K562 (cell line): ENCODE data around the gene ZNF26. TPM values are rescaled to one million over a fixed set of nuclear protein-coding genes. Genes with fewer than 3 reads are reported as not detected.

Experiments used
- ARID2 ChIP-seq: fragments of 450-650 bp; IDR thresholded peaks from 2 replicates; pipeline ENCODE4 v1.6.1; 2017; ENCODE audit warnings: antibody characterized with exemption, mild to moderate bottlenecking
- BRD9 ChIP-seq: fragments of 450-650 bp; IDR thresholded peaks from 2 replicates; pipeline ENCODE4 v1.6.1; 2018; ENCODE audit warnings: low read depth; ENCODE audit not compliant: partially characterized antibody
- CAMTA2 ChIP-seq: fragments of 250-450 bp; sonication (Bioruptor Pico); conservative IDR thresholded peaks from 2 replicates; pipeline ENCODE4 v1.5.1; 2022
- KLF16 ChIP-seq: IDR thresholded peaks from 2 replicates; pipeline ENCODE4 v1.6.1; 2016; ENCODE audit warnings: antibody characterized with exemption
- LEF1 ChIP-seq: fragments of 450-650 bp; IDR thresholded peaks from 2 replicates; pipeline ENCODE4 v1.6.1; 2016; ENCODE audit warnings: mild to moderate bottlenecking
- RB1 ChIP-seq: fragments of 450-650 bp; IDR thresholded peaks from 2 replicates; pipeline ENCODE4 v1.6.1; 2017; ENCODE audit warnings: low read depth, mild to moderate bottlenecking
- RBM25 ChIP-seq: fragments of 200-400 bp; formaldehyde crosslinking; IDR thresholded peaks from 2 replicates; pipeline ENCODE4 v1.6.1; 2018; ENCODE audit warnings: low read length, low read depth, moderate library complexity; ENCODE audit not compliant: severe bottlenecking
- ZSCAN29 ChIP-seq: fragments of 450-650 bp; IDR thresholded peaks from 2 replicates; pipeline ENCODE4 v1.6.1; 2017
- polyA plus RNA-seq, 8 experiments: library from polyadenylated mRNA; depleted of rRNA in 4 of 8; stranded (reverse) in 5 of 8; unstranded in 3 of 8; fragments of >200 nt; fragmentation: Nextera tagmentation in 2 of 8; fragmentation: Illumina TruSeq in 1 of 8; extraction: Ambion mirVana in 2 of 8; extraction: Trizol in 1 of 8; gene quantifications; 2 replicates each; pipeline versions ENCODE4 v1.2.1 to v1.2.3, GENCODE V29; 2011 to 2014; ENCODE audit warnings: inconsistent platforms in 1 of 8, missing spikeins in 1 of 8
- total RNA-seq, 7 experiments: library from RNA; depleted of rRNA in 6 of 7; stranded (reverse); fragments of >200 nt in 6 of 7; fragmentation: Illumina TruSeq in 2 of 7; extraction: Trizol in 2 of 7; gene quantifications; 2 replicates each; pipeline versions ENCODE4 v1.2.1 to v1.2.3, GENCODE V29; 2011 to 2021; ENCODE audit warnings: low replicate concordance in 1 of 7
- TF ChIP-seq, protein P1 (sequence below): IDR thresholded peaks from 2 replicates; pipeline ENCODE4 v1.6.1; 2011; ENCODE audit warnings: borderline replicate concordance, low read depth, mild to moderate bottlenecking, moderate library complexity, low read length; ENCODE audit not compliant: insufficient read depth, poor library complexity, severe bottlenecking
- TF ChIP-seq, protein P2 (sequence below): fragments of 250-450 bp; sonication (Bioruptor Pico); IDR thresholded peaks from 2 replicates; pipeline ENCODE4 v1.4.0; 2020
- TF ChIP-seq, protein P3 (sequence below), 2 experiments: fragments of 450-650 bp; conservative IDR thresholded peaks; 2 replicates each; pipeline ENCODE4 v1.6.1; 2017; ENCODE audit warnings: mild to moderate bottlenecking in 2 of 2, moderate library complexity in 2 of 2
- TF ChIP-seq, protein P4 (sequence below): sonication (generic); formaldehyde crosslinking; IDR thresholded peaks from 2 replicates; pipeline ENCODE4 v1.5.0; 2020; ENCODE audit warnings: missing genetic modification reagents
- TF ChIP-seq, protein P5 (sequence below): fragments of 200-800 bp; sonication (Bioruptor generic); IDR thresholded peaks from 2 replicates; pipeline ENCODE4 v1.6.1; 2017; ENCODE audit warnings: missing genetic modification characterization, missing compliant biosample characterization
- TF ChIP-seq, protein P6 (sequence below): sonication (generic); formaldehyde crosslinking; IDR thresholded peaks from 2 replicates; pipeline ENCODE4 v1.8.1; 2022; ENCODE audit warnings: missing genetic modification reagents

The ZNF26 gene
- total and polyA plus RNA-seq, 9 of the 15 experiments (the other 6 are each of a cell fraction or from before 2014, with no cell fraction given) = 1.2 to 14.1 (median 8.0) TPM

DNA sequence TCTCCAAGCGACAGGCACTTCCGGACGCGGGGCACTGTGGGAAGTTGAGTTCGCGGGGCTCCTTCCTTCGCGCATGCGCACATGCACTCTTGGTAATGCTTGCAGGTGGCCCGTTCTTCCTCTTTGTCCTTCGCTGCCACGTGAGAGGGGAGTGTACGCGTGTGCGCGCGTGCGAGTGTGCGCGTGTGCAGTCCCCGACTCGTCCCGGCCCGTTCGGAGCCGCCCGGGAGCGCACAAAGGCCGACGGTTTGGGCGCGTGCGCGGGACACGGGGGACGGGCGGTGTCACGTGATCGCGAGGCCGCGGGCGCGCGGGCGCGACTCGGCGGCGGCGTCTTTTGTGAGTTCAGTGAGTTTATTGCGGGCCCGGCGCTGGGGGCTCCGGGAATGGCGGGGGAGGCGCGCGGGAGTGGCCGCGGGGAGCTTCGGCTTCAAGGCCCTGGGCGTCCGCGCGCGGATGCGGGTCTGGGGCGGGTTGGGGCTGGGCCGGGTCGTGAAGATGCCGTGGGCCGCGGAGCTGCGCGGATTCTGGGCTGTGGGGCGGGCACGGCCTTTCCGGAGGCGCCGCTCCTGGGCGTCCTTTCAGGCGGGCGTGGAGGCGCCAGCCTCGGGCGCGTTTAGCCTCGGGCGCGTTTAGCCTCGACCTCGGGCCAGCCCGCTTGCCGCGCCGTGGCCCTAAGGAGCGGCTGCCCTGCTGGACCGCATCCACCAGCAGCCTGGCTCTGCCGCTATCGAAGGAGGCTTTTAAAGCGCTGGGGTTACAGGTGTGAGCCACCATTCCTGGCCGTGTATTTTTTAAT is 51.2 kb downstream of the ZNF26 start, which contains the start of gene ZNF84 (continued):
- TF ChIP-seq, protein P1, sequence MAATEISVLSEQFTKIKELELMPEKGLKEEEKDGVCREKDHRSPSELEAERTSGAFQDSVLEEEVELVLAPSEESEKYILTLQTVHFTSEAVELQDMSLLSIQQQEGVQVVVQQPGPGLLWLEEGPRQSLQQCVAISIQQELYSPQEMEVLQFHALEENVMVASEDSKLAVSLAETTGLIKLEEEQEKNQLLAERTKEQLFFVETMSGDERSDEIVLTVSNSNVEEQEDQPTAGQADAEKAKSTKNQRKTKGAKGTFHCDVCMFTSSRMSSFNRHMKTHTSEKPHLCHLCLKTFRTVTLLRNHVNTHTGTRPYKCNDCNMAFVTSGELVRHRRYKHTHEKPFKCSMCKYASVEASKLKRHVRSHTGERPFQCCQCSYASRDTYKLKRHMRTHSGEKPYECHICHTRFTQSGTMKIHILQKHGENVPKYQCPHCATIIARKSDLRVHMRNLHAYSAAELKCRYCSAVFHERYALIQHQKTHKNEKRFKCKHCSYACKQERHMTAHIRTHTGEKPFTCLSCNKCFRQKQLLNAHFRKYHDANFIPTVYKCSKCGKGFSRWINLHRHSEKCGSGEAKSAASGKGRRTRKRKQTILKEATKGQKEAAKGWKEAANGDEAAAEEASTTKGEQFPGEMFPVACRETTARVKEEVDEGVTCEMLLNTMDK = no peak
- TF ChIP-seq, protein P2, sequence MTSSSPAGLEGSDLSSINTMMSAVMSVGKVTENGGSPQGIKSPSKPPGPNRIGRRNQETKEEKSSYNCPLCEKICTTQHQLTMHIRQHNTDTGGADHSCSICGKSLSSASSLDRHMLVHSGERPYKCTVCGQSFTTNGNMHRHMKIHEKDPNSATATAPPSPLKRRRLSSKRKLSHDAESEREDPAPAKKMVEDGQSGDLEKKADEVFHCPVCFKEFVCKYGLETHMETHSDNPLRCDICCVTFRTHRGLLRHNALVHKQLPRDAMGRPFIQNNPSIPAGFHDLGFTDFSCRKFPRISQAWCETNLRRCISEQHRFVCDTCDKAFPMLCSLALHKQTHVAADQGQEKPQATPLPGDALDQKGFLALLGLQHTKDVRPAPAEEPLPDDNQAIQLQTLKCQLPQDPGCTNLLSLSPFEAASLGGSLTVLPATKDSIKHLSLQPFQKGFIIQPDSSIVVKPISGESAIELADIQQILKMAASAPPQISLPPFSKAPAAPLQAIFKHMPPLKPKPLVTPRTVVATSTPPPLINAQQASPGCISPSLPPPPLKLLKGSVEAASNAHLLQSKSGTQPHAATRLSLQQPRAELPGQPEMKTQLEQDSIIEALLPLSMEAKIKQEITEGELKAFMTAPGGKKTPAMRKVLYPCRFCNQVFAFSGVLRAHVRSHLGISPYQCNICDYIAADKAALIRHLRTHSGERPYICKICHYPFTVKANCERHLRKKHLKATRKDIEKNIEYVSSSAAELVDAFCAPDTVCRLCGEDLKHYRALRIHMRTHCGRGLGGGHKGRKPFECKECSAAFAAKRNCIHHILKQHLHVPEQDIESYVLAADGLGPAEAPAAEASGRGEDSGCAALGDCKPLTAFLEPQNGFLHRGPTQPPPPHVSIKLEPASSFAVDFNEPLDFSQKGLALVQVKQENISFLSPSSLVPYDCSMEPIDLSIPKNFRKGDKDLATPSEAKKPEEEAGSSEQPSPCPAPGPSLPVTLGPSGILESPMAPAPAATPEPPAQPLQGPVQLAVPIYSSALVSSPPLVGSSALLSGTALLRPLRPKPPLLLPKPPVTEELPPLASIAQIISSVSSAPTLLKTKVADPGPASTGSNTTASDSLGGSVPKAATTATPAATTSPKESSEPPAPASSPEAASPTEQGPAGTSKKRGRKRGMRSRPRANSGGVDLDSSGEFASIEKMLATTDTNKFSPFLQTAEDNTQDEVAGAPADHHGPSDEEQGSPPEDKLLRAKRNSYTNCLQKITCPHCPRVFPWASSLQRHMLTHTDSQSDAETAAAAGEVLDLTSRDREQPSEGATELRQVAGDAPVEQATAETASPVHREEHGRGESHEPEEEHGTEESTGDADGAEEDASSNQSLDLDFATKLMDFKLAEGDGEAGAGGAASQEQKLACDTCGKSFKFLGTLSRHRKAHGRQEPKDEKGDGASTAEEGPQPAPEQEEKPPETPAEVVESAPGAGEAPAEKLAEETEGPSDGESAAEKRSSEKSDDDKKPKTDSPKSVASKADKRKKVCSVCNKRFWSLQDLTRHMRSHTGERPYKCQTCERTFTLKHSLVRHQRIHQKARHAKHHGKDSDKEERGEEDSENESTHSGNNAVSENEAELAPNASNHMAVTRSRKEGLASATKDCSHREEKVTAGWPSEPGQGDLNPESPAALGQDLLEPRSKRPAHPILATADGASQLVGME = no peak
- TF ChIP-seq KLF16 (no peak), LEF1 (no peak), RB1 (peak; percentile 60), CAMTA2 (CRISPR knock-in tag) (0 out of 2 replicates have a peak, but pooled peaks have one; percentile 45), BRD9 (no peak), ARID2 (no peak), RBM25 (peak; percentile 21), ZSCAN29 (no peak)
- TF ChIP-seq, protein P3, sequence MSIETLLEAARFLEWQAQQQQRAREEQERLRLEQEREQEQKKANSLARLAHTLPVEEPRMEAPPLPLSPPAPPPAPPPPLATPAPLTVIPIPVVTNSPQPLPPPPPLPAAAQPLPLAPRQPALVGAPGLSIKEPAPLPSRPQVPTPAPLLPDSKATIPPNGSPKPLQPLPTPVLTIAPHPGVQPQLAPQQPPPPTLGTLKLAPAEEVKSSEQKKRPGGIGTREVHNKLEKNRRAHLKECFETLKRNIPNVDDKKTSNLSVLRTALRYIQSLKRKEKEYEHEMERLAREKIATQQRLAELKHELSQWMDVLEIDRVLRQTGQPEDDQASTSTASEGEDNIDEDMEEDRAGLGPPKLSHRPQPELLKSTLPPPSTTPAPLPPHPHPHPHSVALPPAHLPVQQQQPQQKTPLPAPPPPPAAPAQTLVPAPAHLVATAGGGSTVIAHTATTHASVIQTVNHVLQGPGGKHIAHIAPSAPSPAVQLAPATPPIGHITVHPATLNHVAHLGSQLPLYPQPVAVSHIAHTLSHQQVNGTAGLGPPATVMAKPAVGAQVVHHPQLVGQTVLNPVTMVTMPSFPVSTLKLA (conservative IDR thresholded peaks at IDR 0.05) = peak; percentile 89 to 97
- TF ChIP-seq, protein P4, sequence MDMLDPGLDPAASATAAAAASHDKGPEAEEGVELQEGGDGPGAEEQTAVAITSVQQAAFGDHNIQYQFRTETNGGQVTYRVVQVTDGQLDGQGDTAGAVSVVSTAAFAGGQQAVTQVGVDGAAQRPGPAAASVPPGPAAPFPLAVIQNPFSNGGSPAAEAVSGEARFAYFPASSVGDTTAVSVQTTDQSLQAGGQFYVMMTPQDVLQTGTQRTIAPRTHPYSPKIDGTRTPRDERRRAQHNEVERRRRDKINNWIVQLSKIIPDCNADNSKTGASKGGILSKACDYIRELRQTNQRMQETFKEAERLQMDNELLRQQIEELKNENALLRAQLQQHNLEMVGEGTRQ = peak; percentile 93
- TF ChIP-seq, protein P5, sequence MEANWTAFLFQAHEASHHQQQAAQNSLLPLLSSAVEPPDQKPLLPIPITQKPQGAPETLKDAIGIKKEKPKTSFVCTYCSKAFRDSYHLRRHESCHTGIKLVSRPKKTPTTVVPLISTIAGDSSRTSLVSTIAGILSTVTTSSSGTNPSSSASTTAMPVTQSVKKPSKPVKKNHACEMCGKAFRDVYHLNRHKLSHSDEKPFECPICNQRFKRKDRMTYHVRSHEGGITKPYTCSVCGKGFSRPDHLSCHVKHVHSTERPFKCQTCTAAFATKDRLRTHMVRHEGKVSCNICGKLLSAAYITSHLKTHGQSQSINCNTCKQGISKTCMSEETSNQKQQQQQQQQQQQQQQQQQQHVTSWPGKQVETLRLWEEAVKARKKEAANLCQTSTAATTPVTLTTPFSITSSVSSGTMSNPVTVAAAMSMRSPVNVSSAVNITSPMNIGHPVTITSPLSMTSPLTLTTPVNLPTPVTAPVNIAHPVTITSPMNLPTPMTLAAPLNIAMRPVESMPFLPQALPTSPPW (CRISPR knock-in tag) = peak; percentile 81
- TF ChIP-seq, protein P6, sequence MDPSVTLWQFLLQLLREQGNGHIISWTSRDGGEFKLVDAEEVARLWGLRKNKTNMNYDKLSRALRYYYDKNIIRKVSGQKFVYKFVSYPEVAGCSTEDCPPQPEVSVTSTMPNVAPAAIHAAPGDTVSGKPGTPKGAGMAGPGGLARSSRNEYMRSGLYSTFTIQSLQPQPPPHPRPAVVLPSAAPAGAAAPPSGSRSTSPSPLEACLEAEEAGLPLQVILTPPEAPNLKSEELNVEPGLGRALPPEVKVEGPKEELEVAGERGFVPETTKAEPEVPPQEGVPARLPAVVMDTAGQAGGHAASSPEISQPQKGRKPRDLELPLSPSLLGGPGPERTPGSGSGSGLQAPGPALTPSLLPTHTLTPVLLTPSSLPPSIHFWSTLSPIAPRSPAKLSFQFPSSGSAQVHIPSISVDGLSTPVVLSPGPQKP = no peak
